Suprapubic skin (tissue), 4 donors: ENCODE data around the gene POTEJ.
"Not testable (repeated sequence)": the region's sequence is repeated elsewhere in the genome, so short reads cannot be mapped to it uniquely, and the experiment has no call there.

Source experiments
- CTCF ChIP-seq, 2 donors: fragments of 200-600 bp in 1 of 2; fragments of 450-650 bp in 1 of 2; sonication (generic) in 1 of 2; IDR thresholded peaks; one replicate each; pipeline ENCODE4 v1.5.1; 2016 to 2019; ENCODE audit warnings: antibody characterized with exemption in 2 of 2, mild to moderate bottlenecking in 1 of 2, moderate library complexity in 1 of 2
- EP300 ChIP-seq: sonication (generic); formaldehyde crosslinking; IDR thresholded peaks from one replicate; pipeline ENCODE4 v1.6.1; 2017; ENCODE audit warnings: antibody characterized with exemption
- POLR2AphosphoS5 ChIP-seq, 3 donors: sonication (generic); formaldehyde crosslinking; IDR thresholded peaks; one replicate each; pipeline ENCODE4 v1.6.1; 2017; ENCODE audit warnings: antibody characterized with exemption in 3 of 3

DNA sequence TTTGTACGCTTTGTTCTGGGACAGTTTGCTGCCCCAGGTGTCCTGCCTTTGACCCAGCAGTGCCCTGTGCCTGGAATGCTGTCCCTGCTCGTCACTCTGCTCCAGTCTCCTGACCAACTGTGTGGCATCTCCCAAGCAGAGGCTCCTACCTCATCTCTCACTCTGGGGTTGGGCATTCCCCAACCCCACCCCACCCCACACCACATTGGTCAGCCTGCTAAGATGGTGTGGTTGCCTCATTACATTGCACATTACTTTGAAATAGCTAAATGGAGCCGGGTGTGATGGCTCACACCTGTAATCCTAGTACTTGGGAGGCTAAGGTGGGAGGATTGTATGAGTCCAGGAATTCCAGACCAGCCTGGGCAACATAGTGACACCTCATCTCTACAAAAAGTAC, 39.3 kb upstream of the POTEJ start:
- not testable (repeated sequence) for TF ChIP-seq CTCF (IDR thresholded peaks at IDR 0.05); EP300; POLR2AphosphoS5 (IDR thresholded peaks at IDR 0.05)
